Measurements from ENCODE around the gene GRIA4.
"Not testable (repeated sequence)": the region's sequence is repeated elsewhere in the genome, so short reads cannot be mapped to it uniquely, and the experiment has no call there.

The GRIA4 gene

GRCh38 chr11:105713696-105714095, 103.8 kb downstream of the GRIA4 start:
- no peak overlapping the region for H3K4me3 ChIP-seq (ENCODE audit: low read depth, low read length)

GRCh38 chr11:105718641-105719040, 108.8 kb downstream of the GRIA4 start:
- H3K4me3 ChIP-seq (ENCODE audit: low read depth, low read length): no peak overlapping the region

DNA sequence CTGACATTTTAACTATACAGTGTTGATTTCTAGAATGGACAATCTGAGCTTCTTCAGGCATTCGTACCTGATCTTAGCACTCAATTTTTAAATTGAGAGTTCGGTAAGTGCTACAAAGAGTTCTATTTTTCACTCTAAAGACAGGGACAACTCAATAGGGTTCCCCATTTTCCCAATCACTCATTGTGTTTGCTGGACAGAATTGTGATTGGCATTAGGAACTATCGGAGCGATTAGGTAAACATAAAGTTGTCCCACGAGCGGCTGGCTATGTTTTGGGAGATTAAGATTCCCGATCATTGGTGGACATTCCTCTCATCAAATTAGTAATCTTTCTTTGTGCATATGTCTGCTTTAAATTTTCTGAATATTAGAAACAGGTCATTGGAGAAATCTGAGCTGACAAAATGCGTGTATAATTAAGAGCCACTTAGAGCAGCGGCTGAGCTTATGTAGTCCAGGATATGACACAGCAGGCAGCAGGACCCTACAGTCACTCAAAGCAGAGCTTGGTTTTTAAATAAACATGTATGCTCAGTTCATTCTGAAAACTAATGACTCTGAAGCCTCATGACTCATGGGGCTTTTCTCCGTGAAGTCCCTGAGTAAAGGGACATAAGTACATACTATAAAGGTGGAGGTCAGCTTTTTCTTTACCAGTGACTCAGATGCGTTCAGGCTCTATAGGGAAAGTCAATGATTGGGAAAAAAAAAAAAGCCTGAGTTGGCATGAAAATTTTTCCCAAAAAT, 109.4 kb downstream of the GRIA4 start:
- no peak overlapping the region for H3K4me3 ChIP-seq (ENCODE audit: low read depth, low read length)

GRCh38 chr11:105720096-105720495, 110.2 kb downstream of the GRIA4 start:
- no peak overlapping the region for H3K4me3 ChIP-seq (ENCODE audit: low read depth, low read length)

DNA sequence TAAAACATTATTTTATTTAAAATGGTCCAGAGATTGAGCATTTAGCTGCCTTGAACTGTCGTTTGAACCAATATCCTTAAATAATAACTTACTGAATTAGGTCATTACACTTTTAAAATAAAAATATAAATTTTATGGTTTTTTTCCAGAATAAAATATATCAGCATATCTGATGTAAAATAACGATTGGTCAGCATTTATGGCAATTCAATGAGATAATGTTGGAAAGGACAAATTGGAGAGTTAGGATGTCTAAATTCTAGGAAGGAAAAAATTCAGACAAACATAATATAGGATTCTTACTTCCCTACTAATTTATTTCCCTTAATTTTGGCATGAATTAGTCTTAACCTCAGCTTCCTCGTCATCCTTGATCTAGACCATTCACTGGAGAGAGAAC, 113.4 kb downstream of the GRIA4 start:
- no peak overlapping the region for H3K4me3 ChIP-seq (ENCODE audit: low read depth, low read length)

DNA sequence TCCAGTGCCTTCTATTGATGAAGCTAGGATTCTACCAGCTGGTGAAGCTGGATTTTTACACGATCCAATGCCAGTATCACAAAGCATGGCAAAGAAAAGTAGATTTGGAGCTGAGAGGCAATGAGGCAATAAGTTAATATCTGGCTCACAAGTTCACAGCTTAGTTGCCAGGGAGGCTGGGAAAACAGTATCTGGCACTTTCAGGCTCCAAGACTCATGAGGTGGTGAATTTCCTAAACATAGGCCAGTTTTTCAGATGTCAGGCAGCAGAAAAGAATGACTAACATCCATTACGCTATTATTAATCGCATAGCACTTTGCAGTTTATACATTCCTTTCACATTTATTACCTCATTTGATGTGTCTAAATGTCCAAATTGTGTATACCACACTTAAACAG, 122.7 kb downstream of the GRIA4 start:
- no peak overlapping the region for H3K4me3 ChIP-seq (ENCODE audit: low read depth, low read length)

DNA sequence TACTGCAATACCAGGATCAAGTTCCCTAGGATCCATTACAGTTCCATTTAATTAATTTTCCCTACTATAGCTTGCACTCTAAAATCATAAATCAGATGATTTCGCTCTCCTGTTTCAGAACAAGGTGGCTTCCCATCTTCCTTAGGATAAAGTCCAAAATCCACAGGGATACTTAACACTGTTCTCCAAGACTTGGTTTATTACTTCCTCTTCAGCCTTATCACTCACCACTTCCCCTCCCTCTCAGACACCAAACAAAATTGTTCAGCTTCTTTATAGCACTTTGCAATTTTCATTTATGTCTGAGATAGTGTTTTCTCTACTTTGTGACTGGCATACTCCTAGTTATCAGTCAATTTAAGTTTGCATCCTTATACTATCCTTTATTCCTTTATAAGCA, 124.6 kb downstream of the GRIA4 start:
- no peak overlapping the region for H3K4me3 ChIP-seq (ENCODE audit: low read depth, low read length)

- no peak overlapping the region for H3K4me3 ChIP-seq (ENCODE audit: low read depth, low read length)
Measured at GRCh38 chr11:105738251-105738650, 128.4 kb downstream of the GRIA4 start.

DNA sequence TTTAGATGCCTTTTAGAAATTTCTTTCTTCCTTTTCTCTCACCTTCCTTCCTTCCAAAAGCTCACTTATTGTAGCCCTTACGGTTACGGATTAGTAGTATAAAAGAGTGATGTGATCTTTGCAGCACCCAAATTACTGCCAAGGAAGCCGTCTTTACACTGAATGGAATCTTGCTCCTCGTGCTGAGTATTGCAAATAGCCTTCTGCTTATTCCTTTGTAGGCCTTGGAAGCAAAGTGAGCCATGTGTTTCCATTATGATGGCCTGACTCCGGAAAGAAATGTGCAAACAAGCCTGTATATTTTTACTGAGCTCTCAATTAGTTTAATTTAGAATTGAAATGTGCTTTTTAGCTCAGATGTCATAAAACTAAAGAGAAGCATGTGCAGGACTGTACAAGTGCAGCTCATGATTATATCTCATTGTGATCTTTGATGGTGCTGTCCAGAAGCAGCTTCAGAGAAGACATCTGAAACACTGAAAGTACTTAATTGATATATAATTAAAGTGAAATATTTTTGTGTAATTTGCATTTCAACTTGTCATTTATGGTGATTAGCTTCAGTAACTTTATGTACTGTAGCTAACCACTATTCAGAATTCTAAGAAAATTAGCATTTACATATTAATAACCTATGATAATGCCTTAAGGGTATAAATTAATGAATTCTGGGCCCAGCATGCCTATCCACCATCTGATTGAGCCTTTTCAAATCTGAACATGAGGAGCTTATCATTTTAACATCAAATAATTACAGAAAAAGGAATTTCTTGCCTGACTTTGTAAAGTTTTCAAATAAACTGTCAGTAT, 129.3 kb downstream of the GRIA4 start:
- no peak overlapping the region for H3K4me3 ChIP-seq (ENCODE audit: low read depth, low read length)

DNA sequence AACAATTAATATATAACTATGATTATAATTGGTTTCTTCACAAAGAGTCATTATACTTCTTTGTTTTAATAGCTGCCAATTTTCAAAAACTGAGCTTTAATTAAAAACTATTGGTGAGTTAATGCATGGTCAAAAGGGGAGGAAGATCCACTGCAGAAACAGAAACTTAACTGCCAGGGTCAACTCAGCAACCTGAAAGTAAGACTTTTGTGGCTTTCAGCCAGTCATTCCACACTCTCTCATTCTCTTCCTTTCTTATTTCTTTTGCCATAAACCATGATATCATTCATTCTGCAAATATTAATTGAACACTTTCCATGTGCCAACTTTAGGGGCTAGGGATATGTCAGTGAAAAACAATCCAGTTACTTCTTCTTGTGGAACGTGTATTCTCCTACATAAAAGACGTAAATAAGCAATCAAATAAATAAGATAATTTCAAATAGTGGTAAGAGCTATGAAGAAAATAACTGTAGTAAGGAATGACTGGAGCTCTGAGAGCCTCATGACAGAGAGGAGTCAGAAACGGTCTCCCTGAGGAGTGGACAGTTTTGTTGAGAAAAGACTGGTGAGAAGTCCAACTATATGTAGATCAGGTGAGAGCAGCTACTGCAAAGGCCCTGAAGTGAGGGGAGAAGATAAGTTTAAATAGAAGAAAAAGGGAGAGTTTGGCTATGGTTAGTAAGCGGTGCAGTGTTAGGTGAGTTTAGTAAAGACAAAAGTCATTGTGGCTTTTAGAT, 130.5 kb downstream of the GRIA4 start:
- no peak overlapping the region for H3K4me3 ChIP-seq (ENCODE audit: low read depth, low read length)

DNA sequence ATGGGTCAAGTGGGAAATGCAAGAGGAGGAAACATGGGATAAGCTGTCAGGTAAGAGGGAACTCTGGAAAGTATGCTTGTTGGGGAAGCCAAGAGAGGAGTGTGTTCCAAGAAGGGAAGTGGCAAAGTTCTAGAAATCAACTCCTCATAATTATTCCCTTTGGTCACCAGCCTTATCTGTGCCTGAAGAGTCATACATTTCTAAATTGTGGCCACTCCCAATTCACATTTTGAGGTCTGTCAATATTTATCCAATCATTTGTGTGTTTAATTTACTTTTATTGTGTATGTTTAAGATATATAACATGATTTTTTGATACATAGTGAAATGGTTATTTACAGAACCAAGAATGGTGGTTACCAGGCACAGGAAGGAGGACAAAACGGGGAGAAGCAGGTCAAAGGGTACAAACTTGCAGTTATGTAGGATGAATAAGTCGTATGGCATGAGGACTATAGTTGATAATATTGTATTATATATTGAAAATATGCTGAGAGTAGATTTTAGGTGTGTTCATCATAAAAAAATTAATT, 131.7 kb downstream of the GRIA4 start:
- H3K4me3 ChIP-seq (ENCODE audit: low read depth, low read length): no peak overlapping the region

DNA sequence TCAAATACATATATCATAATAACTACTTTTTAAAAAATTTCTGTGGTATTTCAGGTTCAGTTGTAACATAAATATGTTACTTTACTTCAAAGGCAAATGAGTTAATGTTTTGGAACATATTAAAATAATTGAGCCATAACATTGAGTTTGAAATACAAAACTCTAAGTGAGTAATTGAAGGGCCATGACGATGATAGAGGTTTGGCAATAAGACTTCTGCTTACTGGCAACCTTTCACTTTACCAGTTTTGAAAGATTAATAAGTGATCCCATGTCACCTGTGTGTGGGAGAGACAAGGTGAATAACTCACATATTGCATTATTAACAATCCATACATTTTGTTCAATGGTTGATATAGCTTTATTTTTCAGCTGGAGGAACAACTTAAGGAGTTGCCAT, 144.4 kb downstream of the GRIA4 start:
- no peak overlapping the region for H3K4me3 ChIP-seq (ENCODE audit: low read depth, low read length)

DNA sequence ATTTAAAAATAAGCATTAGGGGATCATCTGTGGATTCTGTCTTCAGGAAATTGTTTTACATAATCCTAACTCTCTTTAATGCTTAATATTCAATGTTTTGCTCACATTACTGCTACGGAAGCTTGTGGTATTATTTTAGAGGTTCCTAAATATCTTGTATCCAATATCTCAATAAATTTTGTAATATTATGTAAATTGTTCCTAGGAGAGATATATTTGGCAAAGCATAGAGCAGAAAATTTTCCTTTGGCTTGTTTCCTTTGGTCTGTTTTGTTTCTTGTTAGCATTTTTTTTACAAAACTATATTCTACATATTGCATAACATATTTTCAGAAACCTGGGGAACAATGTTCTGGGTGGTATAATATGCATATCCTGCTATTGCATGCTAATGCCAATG, 144.8 kb downstream of the GRIA4 start:
- no peak overlapping the region for H3K4me3 ChIP-seq (ENCODE audit: low read depth, low read length)

GRCh38 chr11:105757107-105757506, 147.2 kb downstream of the GRIA4 start:
- H3K4me3 ChIP-seq (ENCODE audit: low read depth, low read length): no peak overlapping the region

GRCh38 chr11:105763594-105763993, 153.7 kb downstream of the GRIA4 start:
- H3K4me3 ChIP-seq (ENCODE audit: low read depth, low read length): no peak overlapping the region

GRCh38 chr11:105767931-105768330, 158.1 kb downstream of the GRIA4 start:
- H3K4me3 ChIP-seq (ENCODE audit: low read depth, low read length): no peak overlapping the region

DNA sequence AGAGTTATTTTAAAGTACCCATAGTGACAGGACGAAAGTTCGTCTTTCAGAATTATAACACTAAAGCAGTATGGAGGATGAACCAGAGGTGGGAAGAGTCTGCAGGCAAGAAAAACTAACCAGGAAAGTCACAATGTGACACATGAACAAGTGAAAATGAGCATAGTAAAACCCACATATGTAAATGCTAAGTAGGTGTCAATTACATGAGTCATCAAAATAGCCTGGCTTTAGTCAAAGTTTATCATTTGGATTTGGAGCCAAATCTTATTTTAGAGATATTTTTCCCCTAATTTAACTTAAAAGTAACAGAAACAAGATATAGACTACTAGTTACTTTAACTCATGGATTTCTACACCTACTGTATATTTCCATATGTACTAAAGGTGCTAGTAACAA, 159.8 kb downstream of the GRIA4 start:
- no peak overlapping the region for H3K4me3 ChIP-seq (ENCODE audit: low read depth, low read length)

DNA sequence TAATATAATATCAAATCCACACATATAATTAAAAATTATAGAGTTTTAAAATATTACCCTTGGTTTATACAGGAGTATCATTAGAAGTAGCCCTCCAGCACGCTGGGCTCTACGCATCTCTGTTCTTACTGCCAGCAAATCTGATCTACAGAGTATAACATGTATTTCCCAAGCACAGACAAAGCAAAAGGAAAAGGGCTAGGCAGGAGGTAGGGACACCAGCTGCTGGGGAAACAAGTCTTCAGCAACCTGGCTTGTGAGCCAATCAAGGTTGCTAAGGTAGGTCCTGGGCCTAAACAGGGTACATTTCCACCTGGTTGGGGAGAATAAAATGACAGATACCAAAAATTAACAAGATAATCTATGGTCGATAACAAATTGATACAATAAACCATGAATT, 163.6 kb downstream of the GRIA4 start:
- H3K4me3 ChIP-seq (ENCODE audit: low read depth, low read length): not testable (repeated sequence)

GRCh38 chr11:105774899-105775298, 165.0 kb downstream of the GRIA4 start:
- H3K4me3 ChIP-seq (ENCODE audit: low read depth, low read length): no peak overlapping the region

DNA sequence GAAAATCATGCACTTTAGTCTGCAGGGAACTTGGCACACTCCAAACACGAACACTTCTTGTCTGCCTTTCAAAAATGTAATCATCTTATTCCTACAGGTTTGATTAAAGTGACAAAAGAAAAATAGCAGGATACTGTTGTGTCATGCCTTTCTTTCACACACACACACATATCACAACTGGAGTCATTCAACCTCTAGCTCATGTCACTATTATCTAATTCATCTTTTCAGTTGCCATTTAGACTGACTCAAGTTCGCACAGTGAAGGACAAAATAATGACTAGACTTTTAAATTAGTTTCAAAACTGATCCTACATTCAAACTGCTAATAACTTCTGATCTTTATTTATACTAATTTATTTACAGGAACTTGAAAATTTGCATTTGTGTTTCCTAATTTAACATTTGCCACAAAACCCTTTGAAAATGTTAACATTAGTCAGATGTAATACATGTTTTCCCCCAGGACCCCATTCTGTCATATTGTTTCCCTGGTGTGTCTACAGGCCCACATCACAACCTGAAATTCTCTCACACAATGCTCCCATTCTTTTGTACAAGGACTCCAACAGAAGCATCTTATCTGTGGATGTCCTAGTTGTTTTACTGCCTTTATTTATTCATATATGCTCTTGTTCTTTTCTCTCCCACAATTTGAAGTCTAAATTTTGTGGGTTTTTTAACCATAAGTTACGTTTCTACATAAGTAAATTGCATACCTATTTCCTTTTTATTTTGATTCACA, 171.1 kb downstream of the GRIA4 start:
- no peak overlapping the region for H3K4me3 ChIP-seq (ENCODE audit: low read depth, low read length)

GRCh38 chr11:105781807-105782206, 171.9 kb downstream of the GRIA4 start:
- no peak overlapping the region for H3K4me3 ChIP-seq (ENCODE audit: low read depth, low read length)
